Measurements from ENCODE around the gene PDE6B.

- TF ChIP-seq CTCF (IDR thresholded peaks at IDR 0.05; ENCODE audit: insufficient read depth, low read length, poor library complexity, severe bottlenecking) (no peak), EZH2phosphoT487 (conservative IDR thresholded peaks at IDR 0.05; ENCODE audit: low read length) (no peak)
Measured at GRCh38 chr4:629915-630641, 4.7 kb downstream of the PDE6B start.
